OCI-LY7 (cell line): ENCODE results near the gene TSTD1. TPM values are rescaled to one million over a fixed set of nuclear protein-coding genes. Genes with fewer than 3 reads are reported as not detected.
"Not testable (repeated sequence)": the region's sequence is repeated elsewhere in the genome, so short reads cannot be mapped to it uniquely, and the experiment has no call there.

Experiments used
- BruUV-seq: library from RNA; stranded (reverse); fragments of 400-500 nt; replicated peaks from 2 replicates; lab custom pipeline; 2021; lab: Mats Ljungman, UMichigan
- CTCF ChIA-PET: fragments of 300-600 bp; sonication (Branson Sonifier 250); formaldehyde crosslinking; loops from one replicate; lab custom pipeline; 2022; ENCODE audit warnings: antibody characterized with exemption; ENCODE audit not compliant: unreplicated experiment; lab: Charles Lee
- POLR2A ChIA-PET: fragments of 300-600 bp; sonication (Branson Sonifier 250); formaldehyde crosslinking; loops from one replicate; lab custom pipeline; 2022; ENCODE audit warnings: antibody characterized with exemption; lab: Charles Lee
- DNase-seq: peaks from one replicate; pipeline ENCODE4 v3.0.0-alpha.2; 2015; ENCODE audit warnings: low spot score
- H2AFZ ChIP-seq: fragments of 200-600 bp; sonication (generic), shearing (Covaris generic); 2 replicates; pipeline ENCODE4 v1.6.1; 2014; ENCODE audit warnings: mild to moderate bottlenecking, antibody characterized with exemption, low read length, moderate library complexity
- H3K27ac ChIP-seq: fragments of 200-600 bp; sonication (generic); 2 replicates; pipeline ENCODE4 v1.5.1; 2014; ENCODE audit warnings: mixed run types, low read depth, mild to moderate bottlenecking, moderate library complexity, low read length, inconsistent platforms; ENCODE audit not compliant: poor library complexity, severe bottlenecking
- H3K36me3 ChIP-seq: fragments of 200-600 bp; sonication (generic); 2 replicates; pipeline ENCODE4 v1.6.1; 2014; ENCODE audit warnings: mild to moderate bottlenecking, antibody characterized with exemption, low read length, moderate library complexity, mixed read lengths; ENCODE audit not compliant: insufficient read depth
- H3K4me1 ChIP-seq: fragments of 200-600 bp; sonication (generic); 2 replicates; pipeline ENCODE4 v1.5.1; 2014; ENCODE audit warnings: mild to moderate bottlenecking, low read length; ENCODE audit not compliant: insufficient read depth, poor library complexity, severe bottlenecking
- H3K4me2 ChIP-seq: fragments of 200-600 bp; sonication (generic); 2 replicates; pipeline ENCODE4 v1.6.1; 2014; ENCODE audit warnings: mild to moderate bottlenecking, low read length
- H3K4me3 ChIP-seq: fragments of 200-600 bp; sonication (generic); 2 replicates; pipeline ENCODE4 v1.5.1; 2014; ENCODE audit warnings: mild to moderate bottlenecking, low read depth, low read length; ENCODE audit not compliant: poor library complexity, severe bottlenecking
- H3K79me2 ChIP-seq: fragments of 200-600 bp; sonication (generic); 2 replicates; pipeline ENCODE4 v1.6.1; 2016; ENCODE audit warnings: low read depth, mild to moderate bottlenecking, low read length, moderate library complexity, mixed read lengths; ENCODE audit not compliant: insufficient read depth
- H3K9me2 ChIP-seq: fragments of 200-600 bp; sonication (generic); 2 replicates; pipeline ENCODE4 v1.6.1; 2016; ENCODE audit warnings: mild to moderate bottlenecking, low read length, mixed read lengths; ENCODE audit not compliant: insufficient read depth
- H3K9me3 ChIP-seq: fragments of 200-600 bp; sonication (generic); 2 replicates; pipeline ENCODE4 v1.6.1; 2014; ENCODE audit warnings: mild to moderate bottlenecking, mixed run types, low read length, mixed read lengths
- H4K20me1 ChIP-seq: fragments of 200-600 bp; sonication (generic); 2 replicates; pipeline ENCODE4 v1.6.1; 2014; ENCODE audit warnings: mild to moderate bottlenecking, antibody characterized with exemption, low read length, moderate library complexity, mixed read lengths; ENCODE audit not compliant: insufficient read depth
- EZH2phosphoT487 ChIP-seq: fragments of 200-600 bp; sonication (generic); IDR thresholded peaks from 2 replicates; pipeline ENCODE4 v1.6.1; 2018; ENCODE audit warnings: low read depth, borderline replicate concordance, mild to moderate bottlenecking, mixed run types, antibody characterized with exemption, low read length, moderate library complexity, mixed read lengths
- intact Hi-C: fragments of 100-400 bp; cut with micrococcal nuclease; formaldehyde crosslinking; loops from one replicate; pipeline ENCODE4 v1.10.0; 2022; ENCODE audit not compliant: unreplicated experiment
- total RNA-seq, 2 experiments: library from RNA; depleted of rRNA in 1 of 2; stranded (reverse); fragments of >200 nt in 1 of 2; shearing (Covaris generic) in 1 of 2; gene quantifications; 2 replicates each; pipeline ENCODE4 v1.2.3, GENCODE V29; 2014 to 2022
- TF ChIP-seq, protein P1 (sequence below): fragments of 200-600 bp; sonication (generic); conservative IDR thresholded peaks from 2 replicates; pipeline ENCODE4 v1.5.1; 2014; ENCODE audit warnings: mild to moderate bottlenecking, antibody characterized with exemption, low read length, moderate library complexity, mixed read lengths

Gene TSTD1
- total RNA-seq, 2 experiments from 2014 or later, result 73.4 to 164 TPM

DNA sequence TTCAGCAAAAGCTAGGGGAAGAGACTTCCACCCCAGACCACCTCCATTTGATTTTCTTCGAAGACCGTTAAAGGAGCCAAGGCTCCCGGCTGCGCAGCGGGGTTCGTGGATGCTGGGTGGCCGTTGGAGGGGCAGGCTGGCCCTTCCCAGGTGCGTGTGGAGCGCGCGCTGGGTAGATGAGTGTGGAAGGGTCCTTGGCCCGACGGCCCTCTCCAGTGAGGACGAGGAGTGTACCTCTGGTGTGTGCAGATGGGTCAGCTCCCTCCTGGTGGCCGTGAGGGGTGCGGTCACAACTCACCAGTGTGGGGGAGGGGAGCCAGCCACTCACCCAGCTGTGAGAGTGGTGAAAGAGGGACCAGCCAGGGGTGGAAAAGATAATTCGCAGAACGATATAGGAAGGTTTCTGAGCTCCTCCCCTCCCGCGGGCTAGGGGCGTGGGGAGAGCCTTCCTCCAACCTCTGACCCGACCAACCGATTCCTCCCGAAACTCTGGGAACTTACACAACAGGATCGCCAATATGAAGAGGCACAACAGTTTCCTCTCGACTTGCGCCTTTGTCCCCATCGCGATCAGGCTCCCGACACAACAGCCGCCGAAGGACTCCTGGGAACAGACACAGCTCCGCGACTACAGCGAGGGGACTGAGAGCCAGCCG lies 18.1 kb downstream of the TSTD1 start, which contains the start of gene F11R:
Gene F11R, minus strand, starts transcription at position 644 of the 656 bp plus-strand sequence. Its CDS starts 79 bp downstream, at position 565.
- POLR2A ChIA-PET, result interaction anchor here (1.0 to 2.0 kb wide), 10 partner anchors 9 to 97 kb away, joined by 3 to 9 read pairs (median 5); partner anchors contain the start of genes KLHDC9, NIT1, PFDN2 and USF1
- no peaks in the 10 kb centered on the region for H4K20me1 ChIP-seq
- peak within 1 kb of the TSS; percentile 74 for H3K4me3 ChIP-seq
- DNase-seq, result no peak
- H3K27ac ChIP-seq, result no peak within 1 kb of the TSS
- BruUV-seq, result no TSS peak
- peak within 1 kb of the TSS; percentile 93 for H2AFZ ChIP-seq
- peaks cover 24% of the 10 kb centered on the region for H3K4me1 ChIP-seq
- no peaks in the 10 kb centered on the region for H3K36me3 ChIP-seq
- TF ChIP-seq EZH2phosphoT487, result no peak
- TF ChIP-seq, protein P1, sequence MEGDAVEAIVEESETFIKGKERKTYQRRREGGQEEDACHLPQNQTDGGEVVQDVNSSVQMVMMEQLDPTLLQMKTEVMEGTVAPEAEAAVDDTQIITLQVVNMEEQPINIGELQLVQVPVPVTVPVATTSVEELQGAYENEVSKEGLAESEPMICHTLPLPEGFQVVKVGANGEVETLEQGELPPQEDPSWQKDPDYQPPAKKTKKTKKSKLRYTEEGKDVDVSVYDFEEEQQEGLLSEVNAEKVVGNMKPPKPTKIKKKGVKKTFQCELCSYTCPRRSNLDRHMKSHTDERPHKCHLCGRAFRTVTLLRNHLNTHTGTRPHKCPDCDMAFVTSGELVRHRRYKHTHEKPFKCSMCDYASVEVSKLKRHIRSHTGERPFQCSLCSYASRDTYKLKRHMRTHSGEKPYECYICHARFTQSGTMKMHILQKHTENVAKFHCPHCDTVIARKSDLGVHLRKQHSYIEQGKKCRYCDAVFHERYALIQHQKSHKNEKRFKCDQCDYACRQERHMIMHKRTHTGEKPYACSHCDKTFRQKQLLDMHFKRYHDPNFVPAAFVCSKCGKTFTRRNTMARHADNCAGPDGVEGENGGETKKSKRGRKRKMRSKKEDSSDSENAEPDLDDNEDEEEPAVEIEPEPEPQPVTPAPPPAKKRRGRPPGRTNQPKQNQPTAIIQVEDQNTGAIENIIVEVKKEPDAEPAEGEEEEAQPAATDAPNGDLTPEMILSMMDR, result 0 out of 2 replicates have a peak, but pooled peaks have one; percentile 8
- no peaks in the 10 kb centered on the region for H3K79me2 ChIP-seq
- H3K4me2 ChIP-seq, result peak within 1 kb of the TSS; percentile 98
- CTCF ChIA-PET, result interaction anchor here (1.3 to 1.4 kb wide), 3 partner anchors 18 to 26 kb away, joined by 3 to 6 read pairs (median 3); partner anchors contain the start of genes TSTD1 and USF1
- no peaks in the 10 kb centered on the region for H3K9me2 ChIP-seq
- H3K9me3 ChIP-seq, result no peaks in the 10 kb centered on the region
- intact Hi-C loops, result loop anchor here (1.0 kb wide), 1 partner anchor 7 kb away; no protein-coding TSS in a partner anchor

DNA sequence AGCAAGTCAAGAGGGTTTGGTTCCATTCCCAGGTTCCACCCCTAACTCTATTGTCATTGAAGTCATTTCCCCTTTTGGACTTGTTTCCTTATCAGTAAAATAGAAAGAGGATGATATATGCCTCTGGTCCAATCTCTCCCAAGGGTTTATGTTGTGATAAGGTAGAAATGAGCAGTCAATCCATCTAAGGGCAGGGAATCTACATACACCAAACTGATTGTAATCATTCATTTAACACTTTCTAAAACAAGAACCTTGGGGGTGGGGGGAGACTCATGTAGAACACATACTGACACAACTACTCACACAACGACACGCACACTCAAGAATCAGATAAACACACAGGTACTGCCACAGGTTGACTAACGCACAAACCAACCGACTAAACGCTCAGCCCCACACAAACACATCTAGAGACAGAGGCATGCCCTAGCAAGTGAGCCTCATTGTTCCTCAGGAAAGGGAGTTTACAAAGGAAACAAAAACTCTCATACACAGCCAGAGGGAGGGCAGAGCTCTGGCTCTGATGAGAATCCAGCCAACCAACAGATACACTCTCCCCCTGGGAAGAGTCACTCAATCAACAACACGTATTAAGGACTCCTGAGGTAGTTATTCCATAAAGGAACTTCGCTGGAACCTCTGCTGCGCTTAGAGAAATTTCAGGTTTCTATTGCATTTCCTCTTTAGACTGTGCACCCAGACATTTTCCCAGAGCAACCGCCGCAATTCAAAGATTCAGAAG lies 18.8 kb downstream of the TSTD1 start:
- intact Hi-C loops, result no loop called here
- Histone ChIP-seq H3K36me3 (no peaks in the 10 kb centered on the region), H3K9me2 (no peaks in the 10 kb centered on the region), H3K4me3 (peak overlapping the region; percentile 74), H3K4me2 (peak overlapping the region; percentile 98), H3K4me1 (peaks cover 24% of the 10 kb centered on the region), H3K79me2 (no peaks in the 10 kb centered on the region), H3K27ac (no peak overlapping the region), H2AFZ (no peak overlapping the region), H3K9me3 (no peaks in the 10 kb centered on the region), H4K20me1 (no peaks in the 10 kb centered on the region)
- CTCF ChIA-PET, result interaction anchor here (0.6 to 1.4 kb wide), 3 partner anchors 22 to 1943 kb away, joined by 3 to 6 read pairs (median 4); partner anchors contain the start of genes AIM2 and USF1
- no peak for DNase-seq
- no peak for TF ChIP-seq EZH2phosphoT487
- TF ChIP-seq, protein P1, result no peak
- POLR2A ChIA-PET, result interaction anchor here (1.0 to 1.4 kb wide), 3 partner anchors 8 to 49 kb away, joined by 3 to 6 read pairs (median 4); no protein-coding TSS in a partner anchor
- TSS peak; percentile 39 for BruUV-seq

DNA sequence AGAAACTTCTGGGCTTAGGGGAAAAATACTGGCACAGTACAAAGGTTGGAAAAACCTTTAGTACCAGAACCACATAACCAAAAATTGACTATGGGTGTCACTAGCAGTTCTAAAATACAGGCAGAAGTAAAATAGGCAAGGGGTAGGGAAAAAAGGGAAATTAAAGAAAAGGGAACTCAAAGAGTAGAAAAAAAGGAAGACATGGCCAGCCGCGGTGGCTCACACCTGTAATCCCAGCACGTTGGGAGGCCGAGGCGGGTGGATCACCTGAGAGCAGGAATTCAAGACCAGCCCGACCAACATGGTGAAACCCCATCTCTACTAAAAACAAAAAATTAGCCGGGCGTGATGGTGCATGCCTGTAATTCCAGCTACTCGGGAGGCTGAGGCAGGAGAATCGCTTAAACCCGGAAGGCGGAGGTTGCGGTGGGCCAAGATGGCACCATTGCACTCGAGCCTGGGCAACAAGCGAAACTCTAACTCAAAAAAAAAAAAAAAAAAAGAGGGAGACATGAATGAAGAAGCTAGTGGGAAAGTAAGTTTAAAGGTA lies 19.6 kb downstream of the TSTD1 start:
- peak overlapping the region; percentile 98; the same call in 1 of the 2 replicates for H3K4me2 ChIP-seq
- H2AFZ ChIP-seq, DNase-seq, H3K9me3 ChIP-seq, H3K79me2 ChIP-seq, H3K4me3 ChIP-seq, intact Hi-C loops, H3K9me2 ChIP-seq, H4K20me1 ChIP-seq, BruUV-seq, H3K27ac ChIP-seq, H3K36me3 ChIP-seq: not testable (repeated sequence)
- ChIA-PET POLR2A (interaction anchor here (0.7 kb wide), 1 partner anchor 200 kb away, joined by 4 read pairs; no protein-coding TSS in a partner anchor), CTCF (interaction anchor here (0.6 kb wide), 1 partner anchor 1943 kb away, joined by 4 read pairs; the partner anchor contains the start of gene AIM2)
- H3K4me1 ChIP-seq, result peaks cover 27% of the 10 kb centered on the region
